Small intestine (tissue), 7 donors: Measurements from ENCODE around the gene CIAPIN1. TPM values are rescaled to one million over a fixed set of nuclear protein-coding genes. Genes with fewer than 3 reads are reported as not detected.

Experiments used
- DNase-seq, 2 donors: peaks; one replicate each; pipeline versions ENCODE4 v3.0.0 to v3.0.0-alpha.2; 2013
- FAIRE-seq: peaks from 2 replicates; lab custom pipeline; 2012; peaks lifted over from hg19 to GRCh38; lab: Jason Lieb, UNC
- H3K27ac ChIP-seq, 3 donors: one replicate each; pipeline ENCODE4 v1.5.1; 2013; ENCODE audit warnings: low read length in 2 of 3, mild to moderate bottlenecking in 2 of 3, control low read depth in 1 of 3, inconsistent platforms in 1 of 3, low read depth in 1 of 3, moderate library complexity in 1 of 3
- H3K27me3 ChIP-seq, 3 donors: one replicate each; pipeline ENCODE4 v1.6.1; 2013; ENCODE audit warnings: low read length in 3 of 3, inconsistent platforms in 1 of 3; ENCODE audit not compliant: control insufficient read depth in 3 of 3, insufficient read depth in 3 of 3
- H3K36me3 ChIP-seq, 3 donors: one replicate each; pipeline ENCODE4 v1.6.1; 2013; ENCODE audit warnings: low read length in 3 of 3, inconsistent platforms in 1 of 3, low read depth in 1 of 3, mild to moderate bottlenecking in 1 of 3, moderate library complexity in 1 of 3; ENCODE audit not compliant: control insufficient read depth in 3 of 3, insufficient read depth in 2 of 3
- H3K4me1 ChIP-seq, 3 donors: one replicate each; pipeline ENCODE4 v1.6.1; 2013; ENCODE audit warnings: low read length in 2 of 3, inconsistent platforms in 1 of 3, low read depth in 1 of 3, mild to moderate bottlenecking in 1 of 3, moderate library complexity in 1 of 3; ENCODE audit not compliant: control insufficient read depth in 3 of 3, insufficient read depth in 2 of 3
- H3K4me3 ChIP-seq, 3 donors: one replicate each; pipeline ENCODE4 v1.5.1; 2013; ENCODE audit warnings: low read length in 3 of 3, control low read depth in 1 of 3, inconsistent platforms in 1 of 3, low read depth in 1 of 3, mild to moderate bottlenecking in 1 of 3, moderate library complexity in 1 of 3
- H3K9me3 ChIP-seq, 2 donors: one replicate each; pipeline ENCODE4 v1.6.1; 2013; ENCODE audit warnings: low read depth in 1 of 2, low read length in 1 of 2; ENCODE audit not compliant: control insufficient read depth in 2 of 2, insufficient read depth in 1 of 2
- WGBS, 3 donors: extraction: QIAGEN DNeasy Blood & Tissue Kit; methylation state at CpG; one replicate each; pipeline ENCODE4 v1.1.7; 2013; 5-methylcytosine and 5-hydroxymethylcytosine counted together
- polyA plus RNA-seq, 4 donors: library from polyadenylated mRNA; stranded (reverse) in 3 of 4; unstranded in 1 of 4; fragments of 200-250 nt in 3 of 4; fragments of 120-200 nt in 1 of 4; gene quantifications; one replicate each; pipeline versions ENCODE4 v1.2.1 to v1.2.3, GENCODE V29; 2013
- donor health status: healthy with polysubstance abuse.
- donor health status: control.
- donor health status: control.
- donor health status: Bipolar disorder and iron deficiency.
- donor health status: healthy.

Gene CIAPIN1
- polyA plus RNA-seq, 4 donors = 39.4 to 55.9 (median 47.2) TPM

DNA sequence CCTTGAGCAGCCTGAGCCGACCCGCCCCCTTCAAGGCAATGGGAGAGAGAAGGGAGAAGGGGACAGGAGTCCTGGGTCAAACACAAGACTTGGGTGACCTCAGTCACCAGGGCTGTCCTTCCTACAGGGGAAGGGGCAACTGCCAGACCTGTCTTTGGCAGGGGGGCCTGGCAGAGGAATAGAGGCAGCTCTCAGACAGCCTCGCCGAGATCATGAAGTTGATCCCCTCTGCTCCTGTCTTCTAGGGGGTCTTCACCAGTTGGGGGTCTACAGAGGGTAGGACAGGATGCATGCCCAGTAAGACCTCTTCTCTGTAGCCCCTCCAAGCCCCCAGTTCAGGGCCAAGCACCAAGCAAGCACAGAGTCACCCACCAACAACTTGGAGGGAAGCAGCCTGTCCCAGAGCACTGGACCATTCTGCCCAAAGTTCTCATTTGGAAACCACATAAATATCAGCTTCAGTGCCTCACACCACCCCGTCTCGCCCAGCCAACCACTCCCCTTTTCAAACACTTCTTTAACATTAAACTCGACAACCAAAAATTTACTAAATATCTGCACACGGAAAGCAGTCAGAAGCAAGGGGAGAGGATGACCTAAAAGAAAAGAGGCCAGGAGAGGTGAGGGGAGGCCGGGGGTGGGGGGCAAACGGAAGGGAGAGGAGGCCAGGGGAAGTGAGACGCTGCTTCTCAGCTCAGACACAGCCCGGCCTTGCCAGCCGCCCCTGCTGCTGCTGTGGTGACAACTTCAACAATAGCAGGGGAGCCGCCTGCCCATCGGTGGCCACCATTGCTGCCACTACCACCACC lies 31.4 kb upstream of the CIAPIN1 start:
- FAIRE-seq (no peak), DNase-seq (no peak)
- WGBS, 3 donors = 33 to 41% (median 36%) methylated on average over 15 of the region's 15 CpGs
- H3K4me1 ChIP-seq = peaks cover 0 to 69% (median 0%) of the 10 kb centered on the region in 3 donors
- no peaks in the 10 kb centered on the region for H3K9me3 ChIP-seq
- H3K27ac ChIP-seq = peak overlapping the region in 1 of 3 donors; percentile 83
- no peaks in the 10 kb centered on the region for H3K27me3 ChIP-seq
- peaks cover 0 to 73% (median 0%) of the 10 kb centered on the region in 3 donors for H3K36me3 ChIP-seq
- H3K4me3 ChIP-seq = peak overlapping the region in 2 of 3 donors; percentile 56 to 67

DNA sequence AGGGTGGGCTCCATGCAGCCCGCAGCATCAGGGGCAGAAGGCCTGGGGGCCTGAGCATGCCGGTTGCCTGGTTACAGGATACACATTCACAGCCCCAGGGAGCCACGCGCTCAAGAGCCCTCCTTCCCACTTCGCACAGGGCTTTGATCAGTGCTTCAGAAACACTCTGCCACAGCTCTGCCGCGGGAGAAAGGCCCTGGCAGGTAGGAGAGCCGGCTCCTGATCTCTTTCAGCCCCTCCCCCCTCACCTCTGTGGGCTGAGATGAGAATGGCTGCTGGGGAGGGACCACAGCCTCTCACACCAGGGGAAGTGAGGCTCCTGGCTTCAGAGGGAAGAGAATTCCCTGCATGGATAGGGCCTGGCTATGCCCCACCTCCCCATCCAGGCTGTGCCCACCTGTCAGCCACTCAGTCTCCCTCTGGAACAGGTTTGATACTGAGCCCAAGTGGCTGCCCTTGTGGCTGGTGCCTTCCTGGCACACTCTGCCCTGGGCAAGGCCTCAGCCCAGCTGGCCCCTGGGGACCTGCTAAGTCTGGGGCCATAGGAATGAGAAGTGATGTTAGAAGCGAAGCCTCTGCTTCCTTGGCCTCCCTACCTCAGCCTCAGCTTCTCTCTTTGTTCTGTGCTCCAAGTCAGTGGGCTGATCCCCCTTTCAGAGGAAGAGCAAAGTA lies 30.5 kb upstream of the CIAPIN1 start:
- 68 to 76% (median 73%) methylated on average over 9 of the region's 9 CpGs for WGBS, 3 donors
- peaks cover 0 to 77% (median 2%) of the 10 kb centered on the region in 3 donors for H3K36me3 ChIP-seq
- H3K9me3 ChIP-seq = no peaks in the 10 kb centered on the region
- peak in 1 of 2 donors; percentile 17 for DNase-seq
- peak overlapping the region in 1 of 3 donors; percentile 5 for H3K27ac ChIP-seq
- H3K4me3 ChIP-seq = peak overlapping the region in 1 of 3 donors; percentile 56
- peaks cover 0 to 70% (median 0%) of the 10 kb centered on the region in 3 donors for H3K4me1 ChIP-seq
- H3K27me3 ChIP-seq = no peaks in the 10 kb centered on the region
- no peak for FAIRE-seq

DNA sequence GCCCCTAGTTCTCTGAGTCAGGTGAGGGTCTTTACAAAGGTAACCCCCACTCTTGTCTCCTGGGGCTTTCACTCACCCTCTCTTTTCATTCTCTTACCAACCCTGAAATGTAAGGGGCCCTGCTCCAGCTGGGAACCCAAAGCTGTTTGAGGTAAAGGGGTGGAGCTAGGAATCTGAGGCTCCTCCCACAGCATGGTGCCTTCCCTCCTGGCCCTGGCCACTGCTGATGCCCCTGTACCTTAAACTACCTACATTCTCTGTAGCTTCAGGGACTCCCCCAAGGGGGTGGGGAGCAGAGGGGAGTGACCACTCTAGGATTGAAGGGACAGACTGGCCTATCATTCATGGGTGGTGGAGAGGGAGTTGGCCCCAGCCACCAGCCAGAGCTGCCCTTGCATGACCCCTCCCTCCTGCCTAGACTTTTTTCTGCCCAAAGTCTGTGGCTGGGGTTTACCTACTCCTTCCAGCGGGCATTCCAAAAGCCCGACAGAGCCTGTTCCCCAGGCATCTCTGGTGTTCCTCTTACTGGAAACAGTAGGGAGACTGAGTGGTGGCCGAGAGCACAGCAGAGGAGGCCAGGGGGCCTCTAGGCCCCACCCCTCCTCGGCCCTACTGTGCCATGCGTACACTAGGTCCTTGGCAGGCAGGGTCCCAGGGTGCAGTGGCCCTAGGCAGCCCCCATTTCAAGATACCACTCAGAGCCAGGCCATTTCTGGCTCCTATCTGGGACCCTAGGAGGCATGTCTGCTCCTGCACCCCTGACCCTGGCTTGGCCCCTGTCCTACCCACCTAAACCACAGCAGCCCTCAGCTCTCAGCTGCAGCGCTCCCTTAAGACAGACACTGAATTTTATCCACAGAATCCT lies 29.6 kb upstream of the CIAPIN1 start:
- Histone ChIP-seq H3K27me3 (no peaks in the 10 kb centered on the region), H3K36me3 (peaks cover 0 to 83% (median 2%) of the 10 kb centered on the region in 3 donors), H3K9me3 (no peaks in the 10 kb centered on the region), H3K27ac (peak overlapping the region in 1 of 3 donors; percentile 45), H3K4me1 (peaks cover 0 to 72% (median 2%) of the 10 kb centered on the region in 3 donors), H3K4me3 (no peak overlapping the region)
- DNase-seq (no peak), FAIRE-seq (no peak)
- WGBS, 3 donors = 82 to 91% (median 90%) methylated on average over 6 of the region's 6 CpGs

DNA sequence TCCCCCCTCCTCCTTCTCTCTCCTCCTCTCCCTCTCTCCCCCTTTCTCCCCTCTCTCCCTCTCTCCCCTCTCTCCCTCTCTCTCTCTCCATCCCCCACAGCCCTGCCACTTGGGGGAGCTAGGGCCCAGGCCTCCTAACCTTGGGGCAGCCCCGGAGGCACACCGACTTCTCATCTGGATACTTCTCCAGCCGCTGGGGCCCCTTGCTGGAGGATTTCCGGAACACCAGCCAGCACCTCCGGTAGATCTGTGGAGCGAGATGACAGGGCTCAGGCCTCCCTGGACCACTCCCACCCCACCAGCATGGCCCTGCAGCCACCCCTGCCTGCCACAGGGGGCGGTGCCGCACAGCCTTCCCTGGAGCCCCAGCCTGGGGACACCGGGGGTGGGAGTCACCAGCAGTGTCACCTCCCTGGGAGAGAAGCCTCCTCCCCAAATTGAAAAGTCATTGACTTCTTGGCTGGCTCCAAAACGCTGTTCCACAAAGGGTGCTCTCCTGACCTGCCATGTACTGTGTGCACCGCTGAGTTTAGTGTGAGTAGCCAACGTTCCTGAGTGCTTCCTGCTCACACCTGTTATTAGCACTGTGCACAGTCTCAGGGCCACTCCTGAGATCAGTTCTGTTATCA lies 28.6 kb upstream of the CIAPIN1 start:
- FAIRE-seq (no peak), DNase-seq (peak in 1 of 2 donors; percentile 73)
- Histone ChIP-seq H3K4me1 (peaks cover 4 to 74% (median 5%) of the 10 kb centered on the region in 3 donors), H3K9me3 (no peaks in the 10 kb centered on the region), H3K27ac (peak overlapping the region in 1 of 3 donors; percentile 45), H3K27me3 (no peaks in the 10 kb centered on the region), H3K36me3 (peaks cover under 1 to 83% (median 5%) of the 10 kb centered on the region in 3 donors), H3K4me3 (no peak overlapping the region)
- WGBS, 3 donors = 27 to 48% (median 45%) methylated on average over 12 of the region's 12 CpGs

DNA sequence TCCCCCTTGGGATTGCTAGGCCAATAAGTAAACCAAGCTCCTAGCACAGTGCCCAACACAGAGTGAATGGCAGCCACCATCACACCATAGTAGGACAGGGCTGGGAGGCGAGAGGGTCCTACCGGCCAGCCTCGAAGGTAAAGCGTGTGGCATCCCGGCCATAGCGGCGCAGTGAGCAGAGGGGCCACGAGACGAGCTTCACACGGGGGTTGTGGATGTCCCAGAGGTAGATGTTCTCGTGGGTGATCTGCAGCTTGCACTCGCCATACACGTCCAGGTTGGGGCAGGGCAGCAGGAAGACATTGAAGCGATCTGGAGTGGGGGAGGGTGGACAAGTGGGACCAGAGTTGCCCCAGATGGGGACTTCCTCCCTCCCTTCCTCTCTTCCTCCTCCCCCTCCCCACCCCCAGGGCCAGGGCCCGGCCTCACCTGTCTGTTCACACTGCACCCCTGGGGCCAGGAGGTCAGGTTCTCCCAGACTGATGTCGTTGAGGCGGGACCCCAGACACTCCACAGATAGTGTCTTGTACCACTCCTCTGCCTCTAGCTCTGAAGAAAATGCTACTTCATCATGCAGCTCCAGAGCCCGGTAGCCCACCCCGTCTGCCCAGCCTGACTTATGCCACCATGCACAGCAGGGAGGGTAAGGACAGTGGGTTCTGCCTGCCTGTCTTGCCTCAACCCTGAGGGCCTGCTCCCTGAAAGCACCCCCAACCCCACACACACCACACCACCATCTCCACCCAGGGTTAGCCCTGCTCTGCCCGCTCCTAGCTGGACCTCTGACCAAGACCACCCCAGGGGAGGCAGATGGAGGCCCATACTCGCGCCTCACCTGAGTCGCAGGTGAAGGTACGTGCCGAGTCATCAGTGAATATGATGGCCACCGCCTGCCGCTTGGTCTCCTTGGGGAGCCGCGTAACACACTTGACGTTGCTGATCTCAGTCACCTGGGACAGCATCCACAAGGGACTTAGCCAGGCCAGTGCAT lies 27.8 kb upstream of the CIAPIN1 start:
- DNase-seq = no peak
- H3K9me3 ChIP-seq = no peaks in the 10 kb centered on the region
- peaks cover 3 to 89% (median 7%) of the 10 kb centered on the region in 3 donors for H3K36me3 ChIP-seq
- no peak for FAIRE-seq
- H3K27me3 ChIP-seq = no peaks in the 10 kb centered on the region
- WGBS, 3 donors = 83 to 88% (median 86%) methylated on average over 30 of the region's 30 CpGs
- H3K4me3 ChIP-seq = no peak overlapping the region
- H3K4me1 ChIP-seq = peaks cover 7 to 75% (median 10%) of the 10 kb centered on the region in 3 donors
- no peak overlapping the region for H3K27ac ChIP-seq

DNA sequence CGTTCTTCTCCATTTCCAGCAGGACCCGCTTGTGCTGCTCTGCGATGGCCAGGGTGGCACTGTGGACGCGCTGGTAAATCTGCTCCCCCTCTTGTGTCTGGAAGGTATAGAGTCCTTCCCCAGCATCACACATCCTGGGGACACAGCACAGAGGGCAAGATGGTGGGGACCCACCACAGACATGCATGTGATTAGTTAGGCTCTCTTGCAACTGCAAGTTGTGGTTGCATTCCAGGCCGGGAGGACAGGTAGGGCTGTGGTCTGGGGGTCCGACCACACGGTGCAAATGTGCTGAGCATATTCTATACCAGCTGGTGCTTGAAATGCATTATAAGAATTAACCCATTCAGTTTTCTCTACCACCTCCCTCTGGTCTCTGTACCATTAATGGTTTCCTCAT lies 26.7 kb upstream of the CIAPIN1 start:
- H3K4me1 ChIP-seq = peaks cover 7 to 76% (median 10%) of the 10 kb centered on the region in 3 donors
- 83 to 90% (median 85%) methylated on average over 8 of the region's 8 CpGs for WGBS, 3 donors
- H3K27ac ChIP-seq = no peak overlapping the region
- no peaks in the 10 kb centered on the region for H3K9me3 ChIP-seq
- no peak for DNase-seq
- FAIRE-seq = no peak
- peaks cover 3 to 94% (median 14%) of the 10 kb centered on the region in 3 donors for H3K36me3 ChIP-seq
- H3K4me3 ChIP-seq = no peak overlapping the region
- no peaks in the 10 kb centered on the region for H3K27me3 ChIP-seq
